22Rv1 (cell line): Measurements from ENCODE around the gene CADM3.

ENCODE experiments used
- CTCF ChIP-seq: fragments of 450-650 bp; IDR thresholded peaks from 2 replicates; pipeline ENCODE4 v1.5.1; 2017; ENCODE audit warnings: mild to moderate bottlenecking
- ZFX ChIP-seq: fragments of 450-650 bp; IDR thresholded peaks from 2 replicates; pipeline ENCODE4 v1.6.1; 2017; ENCODE audit warnings: antibody characterized with exemption, borderline replicate concordance

DNA sequence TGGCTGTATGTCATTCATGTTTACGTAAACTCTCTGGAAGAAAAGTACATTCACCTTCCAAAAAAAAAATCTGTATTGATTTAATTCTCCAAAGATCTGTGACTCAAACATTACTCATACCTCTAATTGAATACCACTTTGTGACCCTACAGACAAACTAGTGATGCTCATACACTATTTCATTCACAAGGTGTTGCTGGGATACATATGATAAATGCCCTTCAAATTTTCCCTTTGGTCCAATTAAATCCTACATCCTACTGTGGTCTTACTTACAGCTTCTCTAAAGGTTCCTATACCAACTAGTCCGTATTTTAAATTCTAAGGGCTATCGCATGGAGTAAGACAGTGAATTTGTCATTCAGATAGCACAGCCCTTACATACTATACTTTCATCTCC lies 26.8 kb upstream of the CADM3 start:
- TF ChIP-seq CTCF, result no peak
- TF ChIP-seq ZFX, result no peak
